Astrocyte (in vitro differentiated cells and primary cell): ENCODE measurements around the gene LSM14B. TPM values are rescaled to one million over a fixed set of nuclear protein-coding genes. Genes with fewer than 3 reads are reported as not detected.
A peak's percentile ranks its signal among the peaks of the same experiment; 100 is the strongest.

Experiments
- DNase-seq: peaks from one replicate; pipeline ENCODE4 v3.0.0-alpha.2; 2010; ENCODE audit warnings: low read depth
- FAIRE-seq: peaks from 2 replicates; lab custom pipeline; 2011; peaks lifted over from hg19 to GRCh38; lab: Jason Lieb, UNC
- H2AFZ ChIP-seq: 2 replicates; pipeline ENCODE4 v1.6.0; 2012; ENCODE audit warnings: low read depth, low read length, inconsistent platforms
- H3K27ac ChIP-seq: 2 replicates; pipeline ENCODE4 v1.5.1; 2011; ENCODE audit warnings: low read depth, low read length, inconsistent platforms
- H3K27me3 ChIP-seq: 2 replicates; pipeline ENCODE4 v1.6.0; 2011; ENCODE audit warnings: low read length, inconsistent platforms; ENCODE audit not compliant: insufficient read depth
- H3K36me3 ChIP-seq: 2 replicates; pipeline ENCODE4 v1.5.1; 2011; ENCODE audit warnings: low read length, inconsistent platforms; ENCODE audit not compliant: insufficient read depth
- H3K4me1 ChIP-seq: 2 replicates; pipeline ENCODE4 v1.5.1; 2011; ENCODE audit warnings: low read length, inconsistent platforms; ENCODE audit not compliant: insufficient read depth
- H3K4me2 ChIP-seq: 2 replicates; pipeline ENCODE4 v1.6.0; 2012; ENCODE audit warnings: low read length, inconsistent platforms
- H3K4me3 ChIP-seq: 2 replicates; pipeline ENCODE4 v1.5.1; 2011; ENCODE audit warnings: low read depth, mild to moderate bottlenecking, low read length, inconsistent platforms; ENCODE audit not compliant: insufficient read depth
- H3K79me2 ChIP-seq: 2 replicates; pipeline ENCODE4 v1.6.0; 2012; ENCODE audit warnings: mild to moderate bottlenecking, low read length, inconsistent platforms; ENCODE audit not compliant: insufficient read depth
- H3K9ac ChIP-seq: 2 replicates; pipeline ENCODE4 v1.6.0; 2012; ENCODE audit warnings: mild to moderate bottlenecking, low read length, inconsistent platforms
- H3K9me3 ChIP-seq: 2 replicates; pipeline ENCODE4 v1.5.1; 2012; ENCODE audit warnings: low read depth, mild to moderate bottlenecking, low read length, inconsistent platforms; ENCODE audit not compliant: insufficient read depth
- H4K20me1 ChIP-seq: 2 replicates; pipeline ENCODE4 v1.6.0; 2012; ENCODE audit warnings: low read length, inconsistent platforms; ENCODE audit not compliant: insufficient read depth
- H3K27ac Mint-ChIP-seq: one replicate; pipeline ENCODE4 v1.8.0; 2021; ENCODE audit warnings: mild to moderate bottlenecking, mixed read lengths; ENCODE audit not compliant: unreplicated experiment
- H3K27me3 Mint-ChIP-seq: one replicate; pipeline ENCODE4 v1.8.0; 2021; ENCODE audit warnings: low read depth, mixed read lengths; ENCODE audit not compliant: unreplicated experiment
- H3K36me3 Mint-ChIP-seq: one replicate; pipeline ENCODE4 v1.8.0; 2021; ENCODE audit warnings: low read depth, mixed read lengths; ENCODE audit not compliant: unreplicated experiment
- H3K4me1 Mint-ChIP-seq: one replicate; pipeline ENCODE4 v1.8.0; 2021; ENCODE audit warnings: low read depth, mixed read lengths; ENCODE audit not compliant: unreplicated experiment
- H3K4me3 Mint-ChIP-seq: one replicate; pipeline ENCODE4 v1.8.0; 2021; ENCODE audit warnings: mild to moderate bottlenecking, moderate library complexity, mixed read lengths; ENCODE audit not compliant: unreplicated experiment
- H3K9me3 Mint-ChIP-seq: one replicate; pipeline ENCODE4 v1.8.0; 2021; ENCODE audit warnings: mild to moderate bottlenecking, mixed read lengths; ENCODE audit not compliant: unreplicated experiment
- EZH2 ChIP-seq: IDR thresholded peaks from 2 replicates; pipeline ENCODE4 v1.6.1; 2012; ENCODE audit warnings: mild to moderate bottlenecking, low read length, inconsistent platforms; ENCODE audit not compliant: insufficient read depth
- total RNA-seq: library from RNA; stranded (reverse); gene quantifications from 2 replicates; pipeline ENCODE4 v1.2.1, GENCODE V29; 2021
- TF ChIP-seq, protein P1 (sequence below): IDR thresholded peaks from 2 replicates; pipeline ENCODE4 v1.5.1; 2011; ENCODE audit warnings: low read depth, mild to moderate bottlenecking, inconsistent platforms, low read length, moderate library complexity; ENCODE audit not compliant: insufficient read depth

Gene LSM14B
- total RNA-seq, 1 donor from 2014 or later: 27.1 TPM

DNA sequence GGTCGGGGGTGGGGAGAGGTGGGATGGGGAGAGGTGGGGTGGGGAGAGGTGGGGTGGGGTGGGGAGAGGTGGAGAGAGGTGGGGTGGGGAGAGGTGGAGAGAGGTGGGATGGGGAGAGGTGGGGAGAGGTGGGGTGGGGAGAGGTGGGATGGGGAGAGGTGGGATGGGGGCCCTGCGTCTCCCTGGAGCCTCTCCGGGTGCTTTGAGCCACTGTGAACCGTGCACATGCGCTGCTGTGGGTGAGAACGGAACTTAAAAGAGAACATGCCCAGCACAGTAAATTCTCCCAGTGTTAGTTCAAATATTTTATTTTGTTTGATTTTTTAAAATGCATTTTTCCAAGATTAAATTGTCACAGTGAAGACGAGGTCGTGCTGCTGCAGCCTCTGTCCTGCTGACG, 38.0 kb downstream of the LSM14B start:
- TF ChIP-seq, protein P1, sequence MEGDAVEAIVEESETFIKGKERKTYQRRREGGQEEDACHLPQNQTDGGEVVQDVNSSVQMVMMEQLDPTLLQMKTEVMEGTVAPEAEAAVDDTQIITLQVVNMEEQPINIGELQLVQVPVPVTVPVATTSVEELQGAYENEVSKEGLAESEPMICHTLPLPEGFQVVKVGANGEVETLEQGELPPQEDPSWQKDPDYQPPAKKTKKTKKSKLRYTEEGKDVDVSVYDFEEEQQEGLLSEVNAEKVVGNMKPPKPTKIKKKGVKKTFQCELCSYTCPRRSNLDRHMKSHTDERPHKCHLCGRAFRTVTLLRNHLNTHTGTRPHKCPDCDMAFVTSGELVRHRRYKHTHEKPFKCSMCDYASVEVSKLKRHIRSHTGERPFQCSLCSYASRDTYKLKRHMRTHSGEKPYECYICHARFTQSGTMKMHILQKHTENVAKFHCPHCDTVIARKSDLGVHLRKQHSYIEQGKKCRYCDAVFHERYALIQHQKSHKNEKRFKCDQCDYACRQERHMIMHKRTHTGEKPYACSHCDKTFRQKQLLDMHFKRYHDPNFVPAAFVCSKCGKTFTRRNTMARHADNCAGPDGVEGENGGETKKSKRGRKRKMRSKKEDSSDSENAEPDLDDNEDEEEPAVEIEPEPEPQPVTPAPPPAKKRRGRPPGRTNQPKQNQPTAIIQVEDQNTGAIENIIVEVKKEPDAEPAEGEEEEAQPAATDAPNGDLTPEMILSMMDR: no peak
- no peak for TF ChIP-seq EZH2
- Histone ChIP-seq H3K9ac (no peak overlapping the region), H3K4me3 (no peak overlapping the region), H3K4me1 (peaks cover 48% of the 10 kb centered on the region), H3K27me3 (no peaks in the 10 kb centered on the region), H3K79me2 (peaks cover 54% of the 10 kb centered on the region), H4K20me1 (peaks cover 56% of the 10 kb centered on the region), H3K9me3 (no peaks in the 10 kb centered on the region), H2AFZ (no peak overlapping the region), H3K4me2 (peak overlapping the region; percentile 83), H3K36me3 (peaks cover 8% of the 10 kb centered on the region), H3K27ac (no peak overlapping the region)
- H3K4me1 Mint-ChIP-seq: peaks cover 19% of the 10 kb centered on the region
- H3K36me3 Mint-ChIP-seq: peaks cover 23% of the 10 kb centered on the region
- no peak overlapping the region for H3K27ac Mint-ChIP-seq
- no peaks in the 10 kb centered on the region for H3K9me3 Mint-ChIP-seq
- FAIRE-seq (no peak), DNase-seq (no peak)
- no peaks in the 10 kb centered on the region for H3K27me3 Mint-ChIP-seq
- no peak overlapping the region for H3K4me3 Mint-ChIP-seq

DNA sequence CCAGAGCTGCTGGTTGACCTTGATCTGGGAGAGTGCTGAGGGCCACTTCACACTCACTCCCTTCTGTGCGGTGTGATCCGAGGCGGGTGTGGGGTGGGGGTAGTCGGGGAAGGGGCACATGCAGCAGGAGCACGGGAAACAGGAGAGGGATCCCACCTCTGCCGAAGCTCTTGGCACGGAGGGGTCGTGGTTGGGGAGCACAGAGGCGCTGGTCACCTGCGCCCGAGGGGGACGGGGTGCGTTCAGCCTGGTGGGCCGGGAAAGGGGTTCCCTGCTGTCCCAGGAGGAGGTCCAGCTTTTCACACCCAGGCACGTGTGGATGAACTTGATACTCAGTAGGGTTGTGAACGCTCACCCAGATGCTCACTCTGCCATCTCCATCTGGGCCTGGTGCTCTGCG, 38.6 kb downstream of the LSM14B start:
- FAIRE-seq: no peak
- Histone ChIP-seq H4K20me1 (peaks cover 50% of the 10 kb centered on the region), H3K9ac (peak overlapping the region; percentile 62), H3K4me3 (peak overlapping the region; percentile 35), H3K27me3 (no peaks in the 10 kb centered on the region), H3K27ac (peak overlapping the region; percentile 72), H3K36me3 (peaks cover 8% of the 10 kb centered on the region), H3K4me2 (peak overlapping the region; percentile 83), H2AFZ (peak overlapping the region; percentile 59), H3K9me3 (no peaks in the 10 kb centered on the region), H3K79me2 (peaks cover 48% of the 10 kb centered on the region), H3K4me1 (peaks cover 42% of the 10 kb centered on the region)
- Mint-ChIP-seq H3K27me3 (no peaks in the 10 kb centered on the region), H3K27ac (no peak overlapping the region), H3K9me3 (no peaks in the 10 kb centered on the region), H3K36me3 (peaks cover 21% of the 10 kb centered on the region), H3K4me3 (no peak overlapping the region), H3K4me1 (peaks cover 19% of the 10 kb centered on the region)
- TF ChIP-seq, protein P1: no peak
- TF ChIP-seq EZH2: no peak
- DNase-seq: no peak

DNA sequence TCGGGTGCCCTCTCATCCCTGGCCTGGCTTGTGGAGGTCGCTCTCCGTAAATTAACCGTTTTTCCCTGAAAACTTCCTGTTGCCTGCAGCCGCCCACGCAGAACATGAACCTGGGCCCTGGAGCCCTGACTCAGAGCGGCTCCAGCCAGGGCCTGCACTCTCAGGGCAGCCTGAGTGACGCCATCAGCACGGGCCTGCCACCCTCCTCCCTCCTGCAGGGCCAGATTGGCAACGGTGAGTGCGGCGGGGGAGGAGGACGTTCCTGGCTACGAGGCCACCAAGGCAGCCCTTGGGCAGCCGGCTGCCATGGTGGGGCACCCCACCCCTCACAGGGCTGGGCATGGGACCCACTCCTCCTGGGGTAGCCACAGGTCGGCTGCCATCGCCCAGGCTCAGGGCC, 39.1 kb downstream of the LSM14B start:
- H3K9me3 Mint-ChIP-seq: no peaks in the 10 kb centered on the region
- peak; percentile 87 for DNase-seq
- H3K79me2 ChIP-seq: peaks cover 44% of the 10 kb centered on the region
- H3K4me3 ChIP-seq: peak overlapping the region; percentile 35
- peaks cover 19% of the 10 kb centered on the region for H3K4me1 Mint-ChIP-seq
- no peak for FAIRE-seq
- H3K4me1 ChIP-seq: peaks cover 38% of the 10 kb centered on the region
- peak overlapping the region; percentile 72 for H3K27ac ChIP-seq
- peak overlapping the region; percentile 59 for H2AFZ ChIP-seq
- H3K9me3 ChIP-seq: no peaks in the 10 kb centered on the region
- H3K36me3 Mint-ChIP-seq: peaks cover 21% of the 10 kb centered on the region
- peak overlapping the region; percentile 62 for H3K9ac ChIP-seq
- H3K27me3 ChIP-seq: no peaks in the 10 kb centered on the region
- no peak overlapping the region for H3K4me3 Mint-ChIP-seq
- peaks cover 11% of the 10 kb centered on the region for H3K36me3 ChIP-seq
- no peaks in the 10 kb centered on the region for H3K27me3 Mint-ChIP-seq
- no peak for TF ChIP-seq EZH2
- TF ChIP-seq, protein P1: no peak
- no peak overlapping the region for H3K27ac Mint-ChIP-seq
- H4K20me1 ChIP-seq: peaks cover 45% of the 10 kb centered on the region
- H3K4me2 ChIP-seq: peak overlapping the region; percentile 83
